Activated T-cell treated with anti-CD3 and anti-CD28 coated beads for 4 hours (primary cell): ENCODE data around the gene WFDC8.
"Not testable (repeated sequence)": the region's sequence is repeated elsewhere in the genome, so short reads cannot be mapped to it uniquely, and the experiment has no call there.

Experiments used
- DNase-seq: peaks from one replicate; pipeline ENCODE4 v3.0.0-alpha.2; 2020

WFDC8 gene

DNA sequence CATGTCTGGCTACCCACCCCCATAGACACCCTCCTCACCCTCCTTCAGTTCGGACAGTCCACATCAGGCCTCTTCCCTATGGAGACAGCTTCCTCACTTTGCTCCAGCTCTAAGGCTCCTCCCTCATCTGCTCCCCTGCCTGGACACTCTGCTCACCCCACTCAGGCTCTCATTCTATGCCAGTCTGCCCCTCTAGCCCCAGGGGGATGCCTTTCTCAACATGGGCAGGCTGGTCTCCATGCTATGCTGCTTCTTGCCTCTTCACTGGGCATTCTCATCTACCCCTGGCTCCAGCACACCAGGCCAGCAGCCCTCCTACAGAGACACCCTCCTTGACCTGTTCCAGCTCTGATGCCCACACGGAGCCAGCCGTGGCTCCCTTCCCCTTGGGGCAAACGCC lies at the start of gene WFDC8:
WFDC8 (minus strand) TSS at position 101 of the 400 bp plus-strand sequence; CDS start at position 64, 37 bp downstream.
- DNase-seq, result no peak

DNA sequence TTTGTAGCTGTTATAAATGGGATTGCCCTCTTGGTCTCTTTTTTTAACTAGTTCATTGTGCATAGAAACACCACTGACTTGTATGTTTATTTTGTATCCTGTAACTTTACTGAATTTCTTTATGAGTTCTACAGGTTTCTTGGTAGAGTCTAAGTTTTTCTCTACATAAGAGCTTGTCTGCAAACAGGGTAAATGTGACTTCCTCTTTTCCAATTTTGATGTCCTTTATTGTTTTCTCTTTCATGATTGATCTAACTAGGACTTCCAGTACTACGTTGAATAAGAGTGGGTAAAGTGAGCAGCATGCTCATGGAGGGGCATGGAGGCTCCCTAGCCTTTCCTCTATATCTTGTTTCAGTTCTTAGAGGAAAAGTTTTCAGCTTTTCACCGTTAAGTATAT lies 47.5 kb upstream of the WFDC8 start:
- no peak for DNase-seq

DNA sequence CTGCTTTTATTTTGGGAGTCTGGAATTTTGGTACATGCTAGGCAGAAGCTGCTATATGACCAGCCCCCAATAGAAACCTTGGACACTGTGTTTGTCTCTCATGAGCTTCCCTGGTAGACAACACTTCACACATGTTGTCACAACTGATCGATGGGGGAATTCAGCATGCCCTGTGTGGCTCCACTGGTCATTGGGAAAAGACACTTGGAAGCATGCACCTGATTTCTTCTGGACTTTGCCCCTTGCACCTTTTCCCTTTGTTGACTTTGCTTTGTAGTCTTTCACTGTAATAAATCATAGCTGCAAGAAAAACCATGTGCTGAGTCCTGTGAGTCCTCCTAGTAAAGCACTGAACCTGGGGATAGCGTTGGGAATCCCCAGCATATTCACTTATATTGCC lies 42.5 kb upstream of the WFDC8 start:
- no peak for DNase-seq

DNA sequence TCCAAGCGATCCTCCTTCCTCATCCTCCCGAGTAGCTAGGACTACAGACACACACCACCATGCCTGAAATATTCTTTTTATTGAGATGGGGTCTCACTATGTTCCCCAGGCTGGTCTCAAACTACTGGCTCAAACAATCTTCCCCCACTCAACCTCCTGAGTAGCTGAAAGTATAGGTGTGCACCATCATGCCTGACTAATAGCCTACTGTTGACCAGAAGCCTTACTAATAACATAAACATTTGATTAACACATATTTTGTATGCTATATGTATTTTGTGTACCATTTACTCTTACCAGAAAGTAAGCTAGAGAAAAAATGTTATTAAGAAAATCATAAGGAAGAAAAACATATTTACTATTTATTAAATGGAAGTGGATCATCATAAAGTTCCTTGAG lies 38.5 kb upstream of the WFDC8 start:
- DNase-seq, result no peak

DNA sequence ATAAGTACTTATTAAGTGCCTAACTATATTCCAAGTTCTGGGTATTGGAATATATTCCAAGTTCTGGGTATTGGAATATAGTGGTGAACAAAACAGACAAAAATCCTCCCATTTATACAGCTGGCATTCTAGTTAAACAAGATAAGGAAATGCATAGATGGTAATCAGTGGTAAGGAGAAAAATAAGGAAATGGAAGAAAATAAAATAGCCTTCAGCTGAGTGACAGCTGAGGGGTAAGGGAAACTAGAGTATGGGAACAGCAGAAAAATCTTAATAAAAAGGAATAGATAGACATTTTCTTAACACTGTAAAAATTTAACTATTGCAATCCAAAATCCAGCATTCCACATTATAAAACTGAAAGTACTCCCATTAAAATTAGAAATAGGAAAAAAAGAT lies 33.2 kb upstream of the WFDC8 start:
- no peak for DNase-seq

DNA sequence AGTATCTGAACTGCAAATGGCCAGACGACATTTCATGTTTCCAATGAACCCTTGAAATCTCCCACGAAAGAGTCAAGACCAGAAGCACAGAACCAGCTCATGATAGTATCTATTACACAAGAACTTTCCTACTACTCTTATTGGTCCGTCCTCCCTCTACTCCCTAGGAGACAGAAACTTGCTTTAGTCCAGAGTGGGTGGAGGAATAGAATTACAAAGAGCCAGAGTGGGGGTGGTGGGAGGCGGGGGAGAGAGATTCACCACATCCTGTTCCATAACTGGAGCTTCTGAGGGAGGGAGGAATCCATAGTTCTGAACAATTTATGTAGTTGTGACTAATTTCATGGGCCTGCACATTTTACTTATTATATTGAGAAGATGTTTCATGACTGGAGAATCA lies 32.0 kb upstream of the WFDC8 start:
- no peak for DNase-seq

DNA sequence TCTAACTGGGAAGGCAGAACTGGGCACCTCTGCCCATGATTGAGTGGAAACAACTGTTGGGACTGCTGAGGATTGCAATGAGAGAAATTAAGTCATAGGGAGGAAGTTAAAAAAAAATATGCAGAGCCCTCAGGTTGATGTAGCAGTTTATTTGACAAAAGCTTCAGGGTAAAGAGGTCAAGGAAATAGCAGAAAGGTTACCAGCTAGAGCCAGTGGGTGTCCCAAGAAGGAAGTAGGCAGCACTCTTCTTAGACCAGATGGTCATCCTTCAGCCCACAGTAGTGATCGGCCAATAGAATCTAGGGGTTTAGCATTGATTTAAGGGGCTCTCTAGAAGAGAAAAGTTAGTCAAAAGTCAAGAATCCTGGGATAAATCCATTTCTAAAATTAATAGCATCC lies 28.7 kb upstream of the WFDC8 start:
- no peak for DNase-seq

DNA sequence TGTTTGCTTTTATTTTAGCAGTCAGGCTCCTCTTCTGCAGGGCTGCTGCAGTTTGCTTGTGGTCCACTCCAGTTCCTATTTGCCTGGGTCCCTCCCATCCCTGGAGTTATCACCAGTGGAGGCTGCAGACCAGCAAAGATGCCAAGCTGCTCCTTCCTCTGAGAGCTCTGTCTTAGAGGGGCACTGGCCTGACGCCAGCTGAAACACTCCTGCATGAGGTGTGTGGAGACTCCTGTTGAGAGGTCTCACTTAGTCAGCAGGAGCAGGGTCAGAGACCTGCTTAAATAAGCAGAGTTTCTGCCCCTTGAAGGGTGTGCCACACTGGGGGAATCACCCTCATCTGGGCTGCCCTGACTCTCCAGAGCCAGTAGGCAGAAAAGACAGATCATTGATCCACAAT lies 16.2 kb upstream of the WFDC8 start:
- no peak for DNase-seq

DNA sequence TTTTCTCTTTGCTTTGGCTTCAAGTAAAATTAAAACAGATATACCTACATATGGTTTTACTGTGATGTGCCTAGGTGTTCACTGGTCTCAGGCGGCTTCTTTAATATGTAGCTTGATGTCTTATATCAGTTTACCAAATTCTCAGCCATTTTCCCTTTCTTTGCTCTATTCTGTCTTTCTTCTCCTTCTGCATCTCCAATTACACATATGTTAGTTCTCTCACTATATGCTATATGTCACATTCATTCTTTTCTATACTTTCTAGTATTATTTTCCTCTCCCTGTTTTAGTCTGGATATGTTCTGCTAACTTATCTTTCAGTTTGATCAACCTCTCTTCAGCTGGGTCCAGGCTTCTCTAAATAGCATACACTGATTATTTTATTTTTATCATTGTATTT lies 14.4 kb upstream of the WFDC8 start:
- DNase-seq, result no peak

DNA sequence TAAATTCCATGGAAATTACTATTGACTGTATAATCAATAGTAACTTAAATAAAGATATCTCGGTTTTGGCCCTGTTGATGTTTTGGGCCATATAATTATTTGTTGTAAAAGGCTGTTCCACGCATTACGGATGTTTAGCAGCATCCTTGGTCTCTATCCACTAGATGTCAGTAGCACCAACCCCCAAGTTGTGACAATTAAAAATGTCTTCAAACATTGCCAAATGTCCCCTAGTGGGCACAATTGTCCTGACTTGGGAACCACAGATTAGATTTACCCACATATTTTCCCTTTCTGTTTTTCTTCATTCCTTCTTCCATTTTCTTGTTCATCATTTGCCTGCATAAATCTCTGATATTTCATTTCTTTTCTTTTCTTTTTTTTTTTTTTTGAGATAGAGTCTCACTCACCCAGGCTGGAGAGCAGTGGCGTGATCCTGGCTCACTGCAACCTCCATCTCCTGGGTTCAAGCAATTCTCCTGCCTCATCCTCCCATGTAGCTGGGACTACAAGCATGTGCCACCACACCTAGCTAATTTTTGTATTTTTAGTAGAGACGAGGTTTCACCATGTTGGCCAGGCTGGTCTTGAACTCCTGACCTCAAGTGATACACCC lies 13.6 kb upstream of the WFDC8 start:
- no peak for DNase-seq

DNA sequence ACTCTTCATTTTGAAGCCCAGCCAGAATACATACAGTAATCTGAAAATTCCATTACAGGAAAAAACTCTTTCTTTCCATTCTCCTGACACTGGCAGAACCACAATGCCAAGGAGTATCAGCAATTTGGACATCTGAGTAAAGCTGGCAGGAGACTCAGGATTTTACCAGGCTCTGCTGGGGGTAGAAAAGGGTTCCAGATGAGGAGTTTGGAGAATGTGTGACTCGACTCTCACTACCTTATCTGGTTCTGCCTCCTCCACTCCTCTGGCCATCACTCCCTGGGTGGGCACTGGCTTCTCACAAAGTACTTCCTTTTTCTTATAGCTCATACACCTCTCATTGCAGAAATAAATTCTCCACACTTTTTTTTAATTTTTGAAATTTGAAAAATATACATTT lies 10.6 kb upstream of the WFDC8 start:
- DNase-seq, result no peak

DNA sequence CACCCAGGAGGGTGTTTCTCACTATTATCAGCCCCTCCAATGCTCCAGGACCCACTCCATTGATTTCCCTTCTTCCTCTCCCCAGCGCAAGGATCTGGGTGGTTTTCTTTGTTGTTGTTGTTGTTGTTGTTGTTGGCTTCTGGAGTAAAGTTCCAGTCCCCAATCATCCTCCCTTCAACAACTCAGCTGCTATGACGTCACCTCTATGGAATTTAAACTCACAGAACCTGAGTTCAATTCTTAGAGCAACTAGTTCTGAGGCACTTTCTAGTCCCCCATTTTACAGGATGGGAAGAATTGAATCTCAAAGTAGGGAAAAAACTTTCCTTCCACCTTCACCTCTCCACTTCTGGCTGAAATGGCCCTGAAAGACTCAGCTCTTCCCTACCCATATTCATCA lies 9.7 kb upstream of the WFDC8 start:
- no peak for DNase-seq

DNA sequence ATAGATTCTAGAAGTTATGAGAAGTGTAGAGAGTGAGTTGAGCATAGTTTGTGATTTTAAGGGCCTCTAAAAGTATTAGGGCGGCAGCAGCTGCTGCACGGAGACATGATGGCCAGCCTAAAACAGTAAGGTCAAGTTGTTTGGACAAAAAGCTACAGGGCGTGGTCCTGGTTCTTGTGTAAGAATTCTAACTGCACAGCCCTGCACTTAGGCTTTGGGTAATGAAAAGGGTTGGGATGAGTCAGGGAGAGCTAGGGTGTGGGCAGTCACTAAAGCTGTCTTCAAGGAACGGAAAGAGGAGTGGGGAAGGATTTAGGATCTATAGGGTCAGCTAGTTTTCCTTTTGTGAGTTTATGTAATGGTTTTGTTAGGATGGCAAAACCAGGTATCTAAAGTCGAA lies 6.9 kb upstream of the WFDC8 start:
- DNase-seq, result not testable (repeated sequence)

DNA sequence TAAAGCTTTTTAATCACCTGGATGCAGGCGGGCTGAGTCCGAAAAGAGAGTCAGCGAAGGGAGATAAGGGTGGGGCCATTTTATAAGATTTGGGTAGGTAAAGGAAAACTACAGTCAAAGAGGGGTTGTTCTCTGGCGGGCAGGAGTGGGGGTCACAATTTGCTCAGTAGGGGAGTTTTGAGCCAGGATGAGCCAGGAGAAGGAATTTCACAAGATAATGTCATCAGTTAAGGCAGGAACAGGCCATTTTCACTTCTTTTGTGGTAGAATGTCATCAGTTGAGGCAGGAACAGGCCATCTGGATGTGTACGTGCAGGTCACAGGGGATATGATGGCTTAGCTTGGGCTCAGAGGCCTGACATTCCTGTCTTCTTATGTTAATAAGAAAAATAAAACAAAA lies 5.2 kb upstream of the WFDC8 start:
- not testable (repeated sequence) for DNase-seq

DNA sequence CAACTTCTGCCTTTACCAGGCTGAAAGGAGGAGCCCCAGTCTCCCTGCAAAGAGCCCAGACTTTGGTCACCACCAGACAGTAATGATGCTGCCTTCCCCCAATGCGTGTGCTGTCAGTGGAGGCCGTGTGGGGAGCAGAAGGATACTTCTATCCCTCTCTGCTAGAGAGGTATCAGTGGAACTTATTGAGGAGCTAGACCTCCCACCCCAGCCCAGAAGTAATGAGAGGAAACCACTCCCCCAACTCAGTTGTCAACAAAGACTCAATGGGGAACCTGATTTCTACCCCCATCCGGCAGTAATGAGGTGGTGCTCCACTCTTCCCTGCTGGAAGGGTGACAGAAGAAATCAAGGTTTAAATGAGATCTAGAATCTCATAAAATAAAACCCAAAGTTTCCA lies 4.4 kb upstream of the WFDC8 start:
- no peak for DNase-seq

DNA sequence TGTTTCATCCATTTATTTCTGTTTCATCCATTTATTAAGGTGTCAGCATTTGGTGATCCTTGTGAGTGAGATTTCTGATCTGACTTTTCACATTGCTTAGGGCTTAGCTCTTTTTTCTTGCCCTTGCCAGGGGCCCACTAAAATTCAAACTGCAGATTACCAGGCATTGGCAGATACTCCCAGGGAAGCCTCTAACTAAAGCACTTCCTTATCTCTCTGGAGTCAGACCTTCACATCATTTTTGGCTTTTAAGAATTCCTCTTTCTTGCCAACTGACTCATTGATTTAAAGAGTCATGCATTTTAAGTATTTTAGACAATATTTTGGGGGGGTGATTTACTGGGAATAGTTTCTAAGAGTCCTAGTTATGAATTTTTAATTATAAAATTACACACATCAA lies 2.6 kb upstream of the WFDC8 start:
- no peak for DNase-seq

DNA sequence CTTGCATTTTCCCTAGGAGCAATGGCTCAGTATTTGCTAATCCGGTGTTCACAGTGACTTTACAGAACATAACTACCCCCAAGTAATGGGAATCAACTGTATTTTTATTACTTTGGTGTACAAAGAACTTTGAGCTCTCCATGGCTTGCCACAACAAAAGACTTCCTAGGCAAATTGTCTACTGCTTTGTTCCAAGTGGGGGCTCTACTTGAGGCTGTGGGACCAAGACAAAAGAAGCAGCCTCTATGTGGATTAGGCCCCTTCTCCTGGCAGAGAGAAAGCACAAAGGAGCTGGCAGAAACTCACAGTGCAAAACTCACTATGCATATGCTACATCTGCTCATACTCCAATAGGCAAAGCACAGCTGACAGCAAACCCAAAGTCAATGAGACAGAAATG lies 853 bp downstream of the WFDC8 start:
- no peak for DNase-seq

DNA sequence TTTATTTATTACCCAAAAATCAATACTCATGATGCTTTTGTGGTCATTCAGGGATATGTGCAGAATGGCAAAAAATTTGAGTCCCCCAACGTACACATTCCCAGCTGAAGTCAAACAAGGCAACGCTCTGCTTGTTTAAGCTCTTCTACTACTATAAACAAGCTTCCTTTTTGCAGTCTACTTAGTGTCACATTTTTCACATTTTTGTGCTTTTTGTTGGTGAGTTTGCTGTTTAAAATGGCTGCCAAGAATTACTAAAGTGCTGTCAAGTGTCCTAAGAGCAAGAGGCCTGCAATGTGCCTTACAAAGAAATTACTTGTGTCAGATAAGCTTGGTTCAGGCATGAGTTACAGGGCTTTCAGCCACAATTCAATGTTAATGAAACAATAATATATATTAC lies 2.1 kb downstream of the WFDC8 start:
- no peak for DNase-seq

DNA sequence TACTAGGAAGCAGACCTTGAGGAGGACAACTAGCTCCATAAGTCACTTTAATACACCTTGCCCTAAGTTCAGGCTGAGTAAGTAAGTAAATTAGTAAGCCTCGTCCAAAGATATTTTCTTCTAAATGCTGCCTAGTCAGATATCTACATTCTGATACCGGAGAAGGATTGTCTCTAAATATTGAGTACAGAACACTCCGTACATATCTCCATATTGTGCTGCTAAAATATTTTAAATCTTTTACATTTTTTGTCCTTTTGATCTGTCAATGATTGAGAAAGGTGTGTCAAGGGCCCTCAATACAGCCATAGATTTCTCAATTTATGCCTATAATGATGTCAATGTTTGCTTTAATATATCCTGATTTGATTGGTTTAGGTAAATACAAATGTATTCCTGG lies 3.2 kb downstream of the WFDC8 start:
- DNase-seq, result no peak

DNA sequence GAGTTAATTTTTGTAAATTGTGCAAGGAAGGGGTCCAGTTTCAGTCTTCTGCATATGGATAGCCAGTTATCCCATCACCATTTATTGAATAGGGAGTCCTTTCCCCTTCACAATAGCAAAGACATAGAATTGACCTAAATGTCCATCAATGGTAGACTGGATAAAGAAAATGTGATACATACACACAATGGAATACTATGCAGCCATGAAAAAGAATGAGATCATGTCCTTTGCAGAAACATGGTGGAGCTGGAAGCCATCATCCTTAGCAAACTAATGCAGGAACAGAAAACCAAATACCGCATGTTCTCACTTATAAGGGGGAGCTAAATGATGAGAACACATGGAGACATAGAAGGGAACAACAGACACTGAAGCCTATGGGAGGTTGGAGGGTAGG lies 9.4 kb downstream of the WFDC8 start:
- DNase-seq, result not testable (repeated sequence)

DNA sequence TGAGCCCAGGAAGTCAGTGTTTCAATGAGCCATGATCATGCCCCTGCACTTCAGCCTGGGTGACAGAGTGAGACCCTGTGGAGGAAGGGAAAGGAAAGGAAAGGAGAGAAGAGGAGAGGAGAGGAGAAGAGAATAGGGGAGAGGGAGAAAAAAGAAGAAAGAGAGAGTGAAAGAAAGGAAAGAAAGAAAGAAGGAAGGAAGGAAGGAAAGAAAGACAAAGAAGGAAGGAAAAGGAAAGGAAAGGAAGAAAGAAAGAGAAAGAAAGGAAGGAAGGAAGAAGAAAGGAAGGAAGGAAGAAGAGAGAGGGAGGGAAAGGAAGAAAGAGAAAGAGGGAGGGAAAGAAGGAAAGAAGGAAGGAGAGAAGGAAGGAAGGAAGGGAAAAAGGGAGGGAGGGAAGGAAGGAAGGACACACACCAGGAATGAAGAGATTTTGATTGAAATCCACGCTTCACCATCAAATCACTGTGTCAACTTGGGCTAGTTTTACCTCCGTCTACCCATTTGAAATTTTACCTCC lies 14.3 kb downstream of the WFDC8 start:
- DNase-seq, result no peak

DNA sequence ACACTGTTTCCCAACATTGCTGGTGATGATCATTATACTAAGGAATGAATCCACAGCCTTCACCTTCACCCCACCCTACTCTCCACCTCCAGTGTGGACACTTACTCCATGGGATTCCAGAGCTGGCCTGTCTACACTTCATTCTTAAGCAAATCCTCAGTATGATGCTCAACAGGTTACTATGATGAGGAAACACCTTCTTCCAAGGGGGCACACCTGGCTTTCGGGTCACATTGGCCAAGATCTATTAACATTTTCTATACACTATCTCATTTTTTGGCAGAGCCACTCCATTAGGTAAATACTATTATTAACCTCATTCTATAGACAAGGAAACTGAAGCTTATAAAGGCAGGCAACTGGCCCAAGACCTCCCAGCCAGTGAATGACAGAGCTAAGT lies 23.9 kb downstream of the WFDC8 start:
- no peak for DNase-seq

DNA sequence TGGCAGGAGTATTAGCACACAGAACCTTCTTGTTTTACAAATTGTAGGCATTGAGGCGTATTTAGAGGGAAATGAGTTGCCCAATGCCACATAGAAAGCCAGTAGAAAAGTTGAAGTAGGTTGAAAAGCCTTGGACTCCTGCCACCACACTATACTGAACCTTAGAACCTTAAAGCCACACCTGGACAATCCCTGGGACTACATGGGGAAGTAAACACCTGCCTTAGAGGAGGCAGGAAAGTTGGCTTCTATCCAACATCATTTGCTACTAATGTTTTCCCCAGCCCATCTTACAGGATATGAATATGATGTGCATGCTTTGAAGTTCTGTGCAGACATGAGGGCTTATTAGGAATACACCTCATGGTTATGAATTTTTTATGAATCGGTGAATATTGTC lies 26.6 kb downstream of the WFDC8 start:
- DNase-seq, result no peak

DNA sequence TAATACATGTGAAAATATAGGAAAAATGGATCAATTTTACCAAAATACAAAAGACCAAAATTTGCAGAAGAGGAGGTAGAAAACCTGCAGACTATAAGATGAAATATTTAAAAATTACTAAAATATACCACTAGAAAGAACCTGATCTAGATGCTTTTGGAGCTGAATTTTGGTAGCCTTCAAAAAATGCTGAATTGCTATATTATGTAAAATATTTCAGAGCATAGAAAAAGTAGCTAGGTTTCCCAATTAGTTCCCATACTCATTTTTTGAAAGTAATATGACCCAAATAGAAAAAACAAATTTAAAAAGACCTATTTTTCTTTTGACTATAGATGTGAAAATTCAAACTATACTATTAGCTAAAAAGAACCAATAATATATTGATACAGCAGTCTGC lies 28.3 kb downstream of the WFDC8 start:
- no peak for DNase-seq

DNA sequence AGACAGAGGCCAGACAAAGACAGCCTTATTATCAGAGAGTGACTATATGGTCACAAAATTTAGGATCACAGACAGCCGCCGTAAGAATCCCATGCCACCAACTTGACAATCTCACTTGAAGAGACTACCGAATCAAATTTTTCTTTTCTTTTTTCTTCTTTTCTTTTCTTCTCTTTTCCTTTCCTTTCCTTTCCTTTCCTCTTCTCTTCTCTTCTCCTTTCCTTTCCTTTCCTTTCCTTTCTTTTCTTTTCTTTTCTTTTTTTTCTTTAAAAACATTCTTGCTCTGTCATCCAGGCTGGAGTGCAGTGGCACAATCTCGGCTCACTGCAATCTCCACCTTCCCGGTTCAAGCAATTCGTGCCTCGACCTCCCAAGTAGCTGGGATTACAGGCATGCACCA lies 30.7 kb downstream of the WFDC8 start:
- no peak for DNase-seq
